HepG2 (cell line): ENCODE results near the gene PPP4C. TPM values are rescaled to one million over a fixed set of nuclear protein-coding genes. Genes with fewer than 3 reads are reported as not detected.

Source experiments
- ADNP ChIP-seq: sonication (generic); formaldehyde crosslinking; IDR thresholded peaks from 2 replicates; pipeline ENCODE4 v1.4.0; 2020; ENCODE audit warnings: missing genetic modification reagents
- AFF4 ChIP-seq: sonication (generic); formaldehyde crosslinking; IDR thresholded peaks from 2 replicates; pipeline ENCODE4 v1.4.0; 2020; ENCODE audit warnings: missing genetic modification reagents
- ATM ChIP-seq: fragments of 450-650 bp; IDR thresholded peaks from 2 replicates; pipeline ENCODE4 v1.7.1; 2017; ENCODE audit warnings: mild to moderate bottlenecking, borderline replicate concordance
- CHD2 ChIP-seq: IDR thresholded peaks from 2 replicates; pipeline ENCODE4 v1.6.1; 2011; ENCODE audit warnings: low read depth, low read length, improper control_type of control experiment
- ETS1 ChIP-seq: sonication (generic); formaldehyde crosslinking; IDR thresholded peaks from 2 replicates; pipeline ENCODE4 v1.4.0; 2020; ENCODE audit warnings: missing genetic modification reagents
- GPN1 ChIP-seq: sonication (generic); formaldehyde crosslinking; IDR thresholded peaks from 2 replicates; pipeline ENCODE4 v1.5.1; 2020; ENCODE audit warnings: missing genetic modification reagents, borderline replicate concordance
- GTF3A ChIP-seq: sonication (generic); formaldehyde crosslinking; conservative IDR thresholded peaks from 2 replicates; pipeline ENCODE4 v1.4.0; 2020; ENCODE audit warnings: mild to moderate bottlenecking, missing genetic modification reagents
- JDP2 ChIP-seq: sonication (generic); formaldehyde crosslinking; IDR thresholded peaks from 2 replicates; pipeline ENCODE4 v1.8.1; 2022; ENCODE audit warnings: missing genetic modification reagents, borderline replicate concordance
- MED1 ChIP-seq: sonication (generic); formaldehyde crosslinking; IDR thresholded peaks from 2 replicates; pipeline ENCODE4 v1.4.0; 2020; ENCODE audit warnings: missing genetic modification reagents
- PAX8 ChIP-seq: sonication (generic); formaldehyde crosslinking; IDR thresholded peaks from 2 replicates; pipeline ENCODE4 v1.8.0; 2022; ENCODE audit warnings: mild to moderate bottlenecking, missing genetic modification reagents, borderline replicate concordance
- RBFOX2 ChIP-seq: fragments of 200-400 bp; formaldehyde crosslinking; IDR thresholded peaks from 2 replicates; pipeline ENCODE4 v1.6.1; 2017; ENCODE audit warnings: low read depth, mild to moderate bottlenecking, low read length
- SAP130 ChIP-seq: IDR thresholded peaks from 2 replicates; pipeline ENCODE4 v1.6.1; 2016; ENCODE audit warnings: low read depth
- SMYD3 ChIP-seq: sonication (generic); formaldehyde crosslinking; IDR thresholded peaks from 2 replicates; pipeline ENCODE4 v1.8.1; 2023; ENCODE audit warnings: mild to moderate bottlenecking, missing genetic modification reagents
- SOX5 ChIP-seq: IDR thresholded peaks from 2 replicates; pipeline ENCODE4 v1.6.1; 2016; ENCODE audit warnings: borderline replicate concordance
- THAP7 ChIP-seq: sonication (generic); formaldehyde crosslinking; IDR thresholded peaks from 2 replicates; pipeline ENCODE4 v1.8.1; 2023; ENCODE audit warnings: mild to moderate bottlenecking, missing genetic modification reagents
- ZMAT3 ChIP-seq: sonication (generic); formaldehyde crosslinking; conservative IDR thresholded peaks from 2 replicates; pipeline ENCODE4 v1.7.0; 2021; ENCODE audit warnings: missing genetic modification reagents
- ZNF367 ChIP-seq: sonication (generic); formaldehyde crosslinking; IDR thresholded peaks from 2 replicates; pipeline ENCODE4 v1.4.0; 2020; ENCODE audit warnings: missing genetic modification reagents, borderline replicate concordance
- ZNF563 ChIP-seq: sonication (generic); formaldehyde crosslinking; IDR thresholded peaks from 2 replicates; pipeline ENCODE4 v1.8.0; 2022; ENCODE audit warnings: mild to moderate bottlenecking, moderate library complexity, missing genetic modification reagents
- ZNF589 ChIP-seq: sonication (generic); formaldehyde crosslinking; conservative IDR thresholded peaks from 2 replicates; pipeline ENCODE4 v1.8.0; 2022; ENCODE audit warnings: mild to moderate bottlenecking, moderate library complexity, missing genetic modification reagents
- ZNF749 ChIP-seq: sonication (generic); formaldehyde crosslinking; IDR thresholded peaks from 2 replicates; pipeline ENCODE4 v1.8.0; 2022; ENCODE audit warnings: mild to moderate bottlenecking, missing genetic modification reagents, moderate library complexity, borderline replicate concordance
- ZNF839 ChIP-seq: sonication (generic); formaldehyde crosslinking; IDR thresholded peaks from 2 replicates; pipeline ENCODE4 v1.4.0; 2020; ENCODE audit warnings: missing genetic modification reagents, mild to moderate bottlenecking, borderline replicate concordance
- polyA plus RNA-seq, 8 experiments: library from polyadenylated mRNA; depleted of rRNA in 3 of 8; stranded (reverse) in 7 of 8; unstranded in 1 of 8; fragments of >200 nt; fragmentation: Illumina TruSeq in 4 of 8; extraction: Trizol in 4 of 8; gene quantifications; 2 replicates each; pipeline versions ENCODE4 v1.2.1 to v1.2.3, GENCODE V29; 2011 to 2016; ENCODE audit warnings: low read depth in 4 of 8, missing spikeins in 1 of 8, mixed read lengths in 1 of 8; ENCODE audit not compliant: insufficient read depth in 1 of 8
- total RNA-seq, 5 experiments: library from RNA; depleted of rRNA; stranded (reverse); fragments of >200 nt; fragmentation: Illumina TruSeq; extraction: Trizol; gene quantifications; 2 replicates each; pipeline ENCODE4 v1.2.3, GENCODE V29; 2016; ENCODE audit warnings: low read depth in 1 of 5

PPP4C gene
- total and polyA plus RNA-seq, 2 of the 13 experiments (the other 11 are each of a cell fraction or from before 2014, with no cell fraction given), result 176 to 220 TPM

- no peak for TF ChIP-seq ZNF749
- peak; percentile 74 for TF ChIP-seq RBFOX2
- no peak for TF ChIP-seq ETS1
- TF ChIP-seq GPN1 (CRISPR knock-in tag), result no peak
- no peak; the same call in none of the 2 replicates for TF ChIP-seq ZNF589 (CRISPR knock-in tag)
- peak; percentile 66; the same call in 1 of the 2 replicates for TF ChIP-seq ZNF563 (CRISPR knock-in tag)
- 0 out of 2 replicates have a peak, but pooled peaks have one; percentile 42 for TF ChIP-seq AFF4 (CRISPR knock-in tag)
- no peak for TF ChIP-seq GTF3A (CRISPR knock-in tag)
- TF ChIP-seq ADNP, result no peak
- TF ChIP-seq SAP130 (CRISPR knock-in tag), result peak; percentile 94
- TF ChIP-seq SOX5 (CRISPR knock-in tag), result peak; percentile 18; the same call in 1 of the 2 replicates
- TF ChIP-seq PAX8, result peak; percentile 42; the same call in 1 of the 2 replicates
- no peak; the same call in 1 of the 2 replicates for TF ChIP-seq ZMAT3 (CRISPR knock-in tag)
- TF ChIP-seq MED1, result peak; percentile 51; the same call in 1 of the 2 replicates
- TF ChIP-seq JDP2 (CRISPR knock-in tag), result no peak
- no peak for TF ChIP-seq THAP7 (CRISPR knock-in tag)
- no peak for TF ChIP-seq ZNF839 (CRISPR knock-in tag)
- no peak for TF ChIP-seq CHD2
- no peak for TF ChIP-seq ATM
- no peak for TF ChIP-seq SMYD3
- no peak for TF ChIP-seq ZNF367 (CRISPR knock-in tag)
Observed at GRCh38 chr16:30063893-30064728, 11.7 kb upstream of the PPP4C start (continued).
